Measurements from ENCODE around the gene ZNF74.
"Not testable (repeated sequence)": the region's sequence is repeated elsewhere in the genome, so short reads cannot be mapped to it uniquely, and the experiment has no call there.

Gene ZNF74

DNA sequence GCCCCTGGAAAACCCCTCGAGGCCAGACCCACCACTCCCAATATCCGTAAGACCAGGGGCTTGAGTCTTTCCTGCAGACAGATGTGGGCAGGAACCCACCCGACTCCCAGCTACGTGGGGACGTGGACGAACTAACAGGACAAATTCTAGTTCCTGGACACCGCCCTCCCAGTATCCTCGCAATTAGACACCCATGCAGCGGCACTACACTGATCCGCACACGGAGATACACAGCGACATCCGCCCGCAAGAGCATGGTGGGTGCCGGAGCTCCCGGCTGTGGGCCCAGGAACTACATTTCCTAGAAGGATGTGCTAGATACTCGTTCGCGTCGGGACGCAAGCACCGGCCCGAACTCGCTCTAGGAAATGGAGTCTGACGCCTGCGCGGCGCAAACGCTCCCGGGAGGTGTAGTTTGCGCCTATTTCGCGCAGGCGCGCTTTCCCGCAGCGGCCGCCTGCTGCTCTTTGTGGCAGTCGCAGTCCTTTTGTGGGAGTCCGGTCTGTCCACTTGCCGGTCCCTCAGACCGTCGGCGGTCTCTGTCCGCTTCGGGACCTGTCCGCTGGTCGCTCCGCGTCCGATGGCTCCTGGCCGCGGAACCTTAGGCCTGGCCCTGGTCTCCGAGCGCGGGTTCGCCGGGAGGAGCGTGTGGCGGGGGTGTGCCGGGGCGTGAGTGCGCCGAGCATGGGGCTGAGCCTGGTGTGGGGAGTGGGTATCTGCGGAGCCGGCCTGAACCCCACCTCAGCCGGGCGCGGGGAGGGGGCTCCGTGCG is at the start of gene ZNF74:
ZNF74 (plus strand) TSS at position 447 of the 772 bp plus-strand sequence. CDS start 478 bp downstream, outside the sequence.
- in situ Hi-C loops (cut with HindIII; ENCODE audit: low sequenced_read_pairs): no loop called here

DNA sequence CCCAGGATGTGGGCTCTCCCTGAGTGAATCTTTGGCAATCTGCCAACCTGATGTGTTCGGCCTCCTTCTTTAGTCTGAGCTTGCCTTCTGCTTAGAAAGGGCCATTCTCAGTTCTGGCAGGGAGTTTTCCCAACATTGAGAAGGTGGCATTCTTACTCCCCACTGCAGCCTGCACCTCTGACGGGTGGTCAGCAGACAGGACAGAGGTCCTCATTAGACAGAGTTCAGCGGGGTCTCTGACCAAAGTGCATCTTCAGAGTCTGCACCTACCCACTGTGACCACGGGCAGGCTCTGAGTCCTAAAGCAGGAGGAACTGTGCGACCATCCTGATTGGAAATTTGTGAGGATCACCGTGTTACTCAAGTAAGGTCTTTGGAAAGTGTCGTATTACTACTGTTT is 47.4 kb upstream of the ZNF74 start:
- in situ Hi-C loops (cut with HindIII; ENCODE audit: low sequenced_read_pairs): not testable (repeated sequence)

DNA sequence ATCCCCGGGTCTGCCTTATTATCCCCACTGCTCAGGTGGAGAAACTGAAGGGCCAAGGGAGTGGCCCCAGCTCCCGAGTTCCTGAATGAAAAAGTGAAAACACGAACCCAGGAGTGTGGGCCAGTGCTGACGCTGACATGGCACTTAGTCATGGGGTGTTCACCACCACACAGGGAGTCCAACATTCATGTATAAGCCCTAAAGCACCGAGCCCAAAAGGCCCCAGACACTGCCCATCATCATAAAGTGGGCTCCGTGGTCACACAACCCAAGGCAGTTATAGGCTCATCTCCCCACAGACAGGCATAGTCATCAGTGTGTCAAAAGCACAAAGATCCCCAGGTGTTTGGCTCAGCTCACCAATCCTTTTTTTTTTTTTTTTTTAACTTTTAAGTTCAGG is 41.4 kb upstream of the ZNF74 start:
- in situ Hi-C loops (cut with HindIII; ENCODE audit: low sequenced_read_pairs): not testable (repeated sequence)

DNA sequence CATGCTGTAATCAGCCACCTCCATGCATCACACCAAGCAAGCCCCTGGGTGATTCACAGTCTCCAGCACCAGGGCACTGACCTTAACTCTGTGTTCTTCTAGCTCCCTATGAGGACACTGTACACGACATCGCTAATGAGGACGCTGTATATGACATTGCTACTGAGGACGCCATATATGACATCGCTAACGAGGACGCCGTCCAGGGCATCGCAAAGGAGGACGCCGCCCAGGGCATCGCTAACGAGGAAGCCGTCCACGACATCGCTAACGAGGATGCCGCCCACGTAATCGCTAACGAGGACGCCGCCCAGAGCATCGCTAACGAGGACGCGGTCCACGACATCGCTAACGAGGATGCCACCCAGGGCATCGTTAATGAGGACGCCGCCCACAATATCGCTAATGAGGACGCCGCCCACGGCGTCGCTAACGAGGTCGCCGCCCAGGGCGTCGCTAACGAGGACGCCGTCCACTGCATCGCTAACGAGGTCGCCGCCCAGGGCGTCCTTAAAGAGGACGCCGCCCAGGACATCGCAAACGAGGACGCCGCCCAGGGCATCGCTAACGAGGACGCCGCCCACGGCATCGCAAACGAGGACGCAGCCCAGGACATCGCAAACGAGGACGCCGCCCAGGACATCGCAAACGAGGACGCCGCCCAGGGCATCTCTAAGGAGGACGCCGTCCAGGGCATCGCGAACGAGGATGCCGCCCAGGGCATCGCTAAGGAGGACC is 39.5 kb upstream of the ZNF74 start:
- in situ Hi-C loops (cut with HindIII; ENCODE audit: low sequenced_read_pairs): no loop called here

DNA sequence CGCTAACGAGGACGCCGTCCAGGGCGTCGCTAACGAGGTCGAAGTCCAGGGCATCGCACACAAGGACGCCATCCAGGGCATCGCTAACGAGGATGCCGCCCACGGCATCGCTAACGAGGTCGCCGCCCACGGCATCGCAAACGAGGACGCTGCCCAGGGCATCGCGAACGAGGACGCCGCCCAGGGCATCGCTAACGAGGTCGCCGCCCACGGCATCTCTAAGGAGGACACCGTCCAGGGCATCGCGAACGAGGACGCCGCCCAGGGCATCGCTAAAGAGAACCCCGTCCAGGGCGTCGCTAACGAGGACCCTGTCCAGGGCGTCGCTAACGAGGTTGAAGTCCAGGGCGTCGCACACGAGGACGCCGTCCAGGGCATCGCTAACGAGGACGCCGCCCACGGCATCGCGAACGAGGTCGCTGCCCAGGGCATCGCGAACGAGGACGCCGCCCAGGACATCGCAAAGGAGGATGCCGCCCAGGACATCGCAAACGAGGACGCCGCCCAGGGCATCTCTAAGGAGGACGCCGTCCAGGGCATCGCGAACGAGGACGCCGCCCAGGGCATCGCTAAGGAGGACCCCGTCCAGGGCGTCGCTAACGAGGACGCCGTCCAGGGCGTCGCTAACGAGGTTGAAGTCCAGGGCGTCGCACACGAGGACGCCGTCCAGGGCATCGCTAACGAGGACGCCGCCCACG is 37.9 kb upstream of the ZNF74 start:
- in situ Hi-C loops (cut with HindIII; ENCODE audit: low sequenced_read_pairs): not testable (repeated sequence)

DNA sequence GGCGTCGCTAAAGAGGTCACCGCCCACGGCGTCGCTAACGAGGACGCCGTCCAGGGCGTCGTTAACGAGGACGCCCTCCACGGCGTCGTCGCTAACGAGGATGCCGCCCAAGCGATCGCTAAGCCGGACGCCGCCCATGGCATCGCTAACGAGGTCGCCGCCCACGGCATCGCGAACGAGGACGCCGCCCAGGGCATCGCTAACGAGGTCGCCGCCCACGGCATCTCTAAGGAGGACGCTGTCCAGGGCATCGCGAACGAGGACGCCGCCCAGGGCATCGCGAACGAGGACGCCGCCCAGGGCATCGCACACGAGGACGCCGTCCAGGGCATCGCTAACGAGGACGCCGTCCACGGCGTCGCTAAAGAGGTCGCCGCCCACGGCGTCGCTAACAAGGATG is 37.0 kb upstream of the ZNF74 start:
- in situ Hi-C loops (cut with HindIII; ENCODE audit: low sequenced_read_pairs): not testable (repeated sequence)

DNA sequence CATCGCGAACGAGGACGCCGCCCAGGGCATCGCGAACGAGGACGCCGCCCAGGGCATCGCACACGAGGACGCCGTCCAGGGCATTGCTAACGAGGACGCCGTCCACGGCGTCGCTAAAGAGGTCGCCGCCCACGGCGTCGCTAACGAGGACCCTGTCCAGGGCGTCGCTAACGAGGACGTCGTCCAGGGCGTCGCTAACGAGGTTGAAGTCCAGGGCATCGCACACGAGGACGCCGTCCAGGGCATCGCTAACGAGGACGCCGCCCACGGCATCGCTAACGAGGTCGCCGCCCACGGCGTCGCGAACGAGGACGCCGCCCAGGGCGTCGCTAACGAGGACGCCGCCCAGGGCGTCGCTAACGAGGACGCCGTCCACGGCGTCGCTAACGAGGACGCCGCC is 36.0 kb upstream of the ZNF74 start:
- in situ Hi-C loops (cut with HindIII; ENCODE audit: low sequenced_read_pairs): not testable (repeated sequence)

DNA sequence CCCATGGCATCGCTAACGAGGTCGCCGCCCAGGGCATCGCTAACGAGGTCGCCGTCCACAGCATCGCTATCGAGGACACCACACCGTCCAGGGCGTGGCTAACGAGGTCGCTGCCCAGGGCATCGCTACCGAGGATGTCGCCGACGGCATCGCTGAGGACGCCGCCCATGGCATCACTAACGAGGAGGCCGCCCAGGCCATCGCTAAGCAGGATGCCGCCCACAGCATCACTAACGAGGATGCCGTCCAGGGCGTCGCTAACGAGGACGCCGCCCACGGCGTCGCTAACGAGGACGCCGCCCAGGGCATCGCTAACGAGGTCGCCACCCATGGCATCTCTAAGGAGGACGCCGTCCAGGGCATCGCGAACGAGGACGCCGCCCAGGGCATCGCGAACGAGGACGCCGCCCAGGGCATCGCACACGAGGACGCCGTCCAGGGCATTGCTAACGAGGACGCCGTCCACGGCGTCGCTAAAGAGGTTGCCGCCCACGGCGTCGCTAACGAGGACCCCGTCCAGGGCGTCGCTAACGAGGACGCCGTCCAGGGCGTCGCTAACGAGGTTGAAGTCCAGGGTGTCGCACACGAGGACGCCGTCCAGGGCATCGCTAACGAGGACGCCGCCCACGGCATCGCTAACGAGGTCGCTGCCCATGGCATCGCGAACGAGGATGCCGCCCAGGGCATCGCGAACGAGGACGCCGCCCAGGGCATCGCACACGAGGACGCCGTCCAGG is 35.3 kb upstream of the ZNF74 start:
- in situ Hi-C loops (cut with HindIII; ENCODE audit: low sequenced_read_pairs): not testable (repeated sequence)

DNA sequence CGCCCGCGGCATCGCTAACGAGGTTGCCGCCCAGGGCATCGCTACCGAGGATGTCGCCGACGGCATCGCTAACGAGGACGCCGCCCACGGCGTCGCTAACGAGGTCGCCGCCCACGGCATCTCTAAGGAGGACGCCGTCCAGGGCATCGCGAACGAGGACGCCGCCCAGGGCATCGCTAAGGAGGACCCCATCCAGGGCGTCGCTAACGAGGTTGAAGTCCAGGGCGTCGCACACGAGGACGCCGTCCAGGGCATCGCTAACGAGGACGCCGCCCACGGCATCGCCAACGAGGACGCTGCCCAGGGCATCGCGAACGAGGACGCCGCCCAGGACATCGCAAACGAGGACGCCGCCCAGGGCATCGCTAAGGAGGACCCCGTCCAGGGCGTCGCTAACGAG is 33.7 kb upstream of the ZNF74 start:
- in situ Hi-C loops (cut with HindIII; ENCODE audit: low sequenced_read_pairs): not testable (repeated sequence)

DNA sequence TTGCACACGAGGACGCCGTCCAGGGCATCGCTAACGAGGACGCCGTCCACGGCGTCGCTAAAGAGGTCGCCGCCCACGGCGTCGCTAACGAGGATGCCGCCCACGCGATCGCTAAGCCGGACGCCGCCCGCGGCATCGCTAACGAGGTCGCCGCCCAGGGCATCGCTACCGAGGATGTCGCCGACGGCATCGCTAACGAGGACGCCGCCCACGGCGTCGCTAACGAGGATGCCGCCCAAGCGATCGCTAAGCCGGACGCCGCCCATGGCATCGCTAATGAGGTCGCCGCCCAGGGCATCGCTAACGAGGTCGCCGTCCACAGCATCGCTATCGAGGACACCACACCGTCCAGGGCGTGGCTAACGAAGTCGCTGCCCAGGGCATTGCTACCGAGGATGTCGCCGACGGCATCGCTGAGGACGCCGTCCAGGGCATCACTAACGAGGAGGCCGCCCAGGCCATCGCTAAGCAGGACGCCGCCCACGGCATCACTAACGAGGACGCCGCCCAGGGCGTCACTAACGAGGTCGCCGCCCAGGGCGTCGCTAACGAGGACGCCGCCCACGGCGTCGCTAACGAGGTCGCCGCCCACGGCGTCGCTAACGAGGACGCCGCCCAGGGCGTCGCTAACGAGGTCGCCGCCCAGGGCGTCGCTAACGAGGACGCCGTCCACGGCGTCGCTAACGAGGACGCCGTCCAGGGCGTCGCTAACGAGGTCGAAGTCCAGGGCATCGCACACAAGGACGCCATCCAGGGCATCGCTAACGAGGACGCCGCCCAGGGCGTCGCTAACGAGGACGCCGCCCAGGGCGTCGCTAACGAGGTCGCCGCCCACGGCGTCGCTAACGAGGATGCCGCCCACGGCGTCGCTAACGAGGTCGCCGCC is 32.8 kb upstream of the ZNF74 start:
- in situ Hi-C loops (cut with HindIII; ENCODE audit: low sequenced_read_pairs): not testable (repeated sequence)

DNA sequence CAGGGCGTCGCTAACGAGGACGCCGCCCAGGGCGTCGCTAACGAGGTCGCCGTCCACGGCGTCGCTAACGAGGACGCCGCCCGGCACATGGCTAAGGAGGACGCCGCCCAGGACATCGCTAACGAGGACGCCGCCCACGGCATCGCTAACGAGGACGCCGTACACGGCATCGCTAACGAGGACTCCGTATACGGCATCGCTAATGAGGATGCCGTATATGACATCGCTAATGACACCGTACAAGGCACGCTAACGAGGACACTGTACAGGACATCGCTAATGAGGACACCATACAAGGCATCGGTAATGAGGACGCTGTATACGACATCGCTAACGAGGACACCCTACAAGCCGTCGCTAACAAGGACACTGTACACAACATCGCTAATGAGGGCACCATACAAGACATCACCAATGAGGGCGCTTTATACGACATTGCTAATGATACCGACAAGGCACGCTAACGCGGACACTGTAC is 32.2 kb upstream of the ZNF74 start:
- in situ Hi-C loops (cut with HindIII; ENCODE audit: low sequenced_read_pairs): not testable (repeated sequence)

DNA sequence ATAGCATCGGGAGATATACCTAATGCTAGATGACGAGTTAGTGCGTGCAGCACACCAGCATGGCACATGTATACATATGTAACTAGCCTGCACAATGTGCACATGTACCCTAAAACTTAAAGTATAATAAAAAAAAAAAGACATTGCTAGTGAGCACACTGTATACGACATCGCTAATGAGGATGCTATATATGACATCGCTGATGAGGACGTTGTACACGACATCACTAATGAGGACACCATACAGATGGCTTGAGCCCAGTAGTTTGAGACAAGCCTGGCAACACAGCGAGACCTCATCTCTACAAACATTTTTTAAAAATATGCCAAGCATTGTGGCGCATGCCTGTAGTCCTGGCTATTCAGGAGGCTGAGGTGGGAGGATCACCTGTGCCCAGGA is 31.5 kb upstream of the ZNF74 start:
- in situ Hi-C loops (cut with HindIII; ENCODE audit: low sequenced_read_pairs): not testable (repeated sequence)

DNA sequence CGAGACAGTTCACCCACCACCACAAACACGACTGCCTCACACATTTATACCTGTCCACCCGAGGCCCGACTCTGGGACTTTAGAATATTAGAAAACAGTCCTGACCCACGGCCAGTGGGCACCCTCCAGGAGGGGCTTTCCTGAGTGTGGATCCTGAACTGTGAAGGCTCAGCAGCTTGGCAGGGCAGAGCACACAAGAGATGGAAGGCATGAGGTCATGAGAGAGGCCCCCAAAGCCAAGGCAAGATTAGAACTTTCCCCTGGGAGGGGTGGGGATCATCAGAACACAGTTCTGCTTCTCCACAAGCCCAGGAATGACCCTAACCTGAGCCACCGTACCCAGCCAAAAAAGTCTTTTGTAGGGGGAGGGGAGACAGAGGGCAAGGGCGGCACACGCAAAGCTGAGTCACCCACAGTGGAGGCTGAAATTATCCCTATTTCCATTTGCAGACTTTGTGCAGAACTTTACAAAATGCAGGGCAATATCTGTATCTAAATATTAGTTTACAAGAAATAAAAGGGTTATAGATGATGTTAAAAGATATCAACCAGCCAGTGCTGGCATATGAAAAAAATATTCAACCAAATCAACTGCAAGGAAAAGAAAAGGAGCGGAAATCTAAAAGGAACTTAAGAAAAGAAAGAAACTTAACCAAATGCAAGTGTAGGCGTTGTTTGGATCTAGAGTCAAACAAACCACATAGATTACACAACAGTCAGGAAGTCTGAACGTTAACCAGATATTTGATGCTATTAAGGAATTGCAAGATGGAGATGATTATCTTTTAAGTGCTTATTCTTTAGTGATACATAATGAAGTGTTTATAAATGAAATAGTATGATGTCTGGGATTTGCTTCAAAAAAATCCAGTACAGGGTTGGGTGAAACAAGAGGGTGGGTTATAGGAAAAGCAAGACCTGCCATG is 29.4 kb upstream of the ZNF74 start:
- in situ Hi-C loops (cut with HindIII; ENCODE audit: low sequenced_read_pairs): not testable (repeated sequence)

DNA sequence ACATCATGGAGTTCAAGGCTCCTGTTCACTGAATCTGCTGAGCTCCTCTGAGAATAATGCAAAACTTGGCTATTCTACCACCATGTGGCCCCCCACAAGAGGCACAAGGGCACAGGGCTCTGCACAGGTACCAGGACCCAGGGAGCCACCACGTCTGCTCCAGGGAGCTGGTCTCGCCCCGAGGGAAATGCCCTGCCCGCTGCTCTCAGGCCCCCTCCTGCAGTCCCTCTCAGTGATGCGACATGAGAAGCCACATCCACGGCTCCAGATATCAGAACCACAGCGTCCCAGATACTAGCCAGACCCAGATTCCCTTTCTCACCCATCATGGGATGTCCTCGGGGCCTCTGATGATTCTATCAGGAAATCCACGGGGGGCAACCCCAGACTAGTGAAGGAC is 27.1 kb upstream of the ZNF74 start:
- in situ Hi-C loops (cut with HindIII; ENCODE audit: low sequenced_read_pairs): not testable (repeated sequence)

DNA sequence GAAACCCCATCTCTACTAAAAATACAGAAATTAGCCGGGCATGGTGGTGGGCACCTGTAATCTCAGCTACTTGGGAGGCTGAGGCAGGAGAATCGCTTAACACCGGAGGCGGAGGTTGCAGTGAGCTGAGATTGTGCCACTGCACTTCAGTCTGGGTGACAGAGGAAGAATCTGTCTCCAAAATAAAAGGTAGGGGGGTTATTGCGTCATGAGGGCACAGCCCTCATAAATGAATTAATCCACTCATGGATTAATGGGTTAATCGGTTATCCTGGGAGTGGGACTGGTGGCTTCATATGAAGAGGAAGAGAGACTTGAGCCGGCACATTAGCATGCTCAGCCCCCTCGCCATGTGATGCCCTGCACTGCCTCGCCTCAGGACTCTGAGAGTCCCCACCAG is 25.1 kb upstream of the ZNF74 start:
- in situ Hi-C loops (cut with HindIII; ENCODE audit: low sequenced_read_pairs): not testable (repeated sequence)

DNA sequence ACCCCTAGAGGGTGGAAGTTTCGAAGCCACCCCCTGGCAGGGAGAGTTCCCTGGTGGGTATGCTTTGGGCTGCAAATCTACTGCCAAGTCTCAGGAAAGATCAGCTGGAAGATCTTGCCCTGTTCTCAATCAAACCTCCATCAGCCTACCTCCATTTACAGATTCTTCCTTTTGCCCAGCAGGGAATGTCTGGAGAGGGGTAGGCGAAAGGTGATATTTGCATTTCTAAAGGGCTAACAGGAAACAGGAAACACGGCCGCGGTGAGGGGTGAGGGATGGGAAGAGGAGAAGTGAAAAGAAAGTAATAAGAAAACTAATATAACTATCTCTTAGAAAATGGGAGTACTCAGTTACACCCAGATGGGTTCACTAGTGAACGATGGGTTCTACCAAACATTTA is 22.3 kb upstream of the ZNF74 start:
- in situ Hi-C loops (cut with HindIII; ENCODE audit: low sequenced_read_pairs): not testable (repeated sequence)

DNA sequence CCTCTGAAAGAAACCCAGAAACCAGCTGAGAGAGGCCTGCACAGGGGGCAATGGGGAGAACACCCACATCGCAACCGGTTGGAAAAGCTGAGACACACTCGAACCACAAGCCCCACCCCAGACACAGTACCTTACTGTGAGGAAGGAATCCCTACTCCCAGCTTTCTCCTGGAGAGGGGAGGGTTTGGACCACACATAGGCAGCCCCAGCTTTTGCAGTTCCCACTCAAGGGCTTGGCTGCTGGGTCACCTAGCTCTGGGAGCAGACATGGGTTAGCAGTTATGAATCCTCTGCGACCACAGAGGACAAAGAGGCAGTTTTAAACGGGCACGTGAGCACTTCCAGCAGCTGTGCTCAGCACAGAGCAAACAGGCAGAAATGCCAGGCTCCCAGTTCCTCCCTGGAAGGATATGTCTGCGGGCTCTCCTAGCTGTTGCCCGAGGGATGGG is 21.5 kb upstream of the ZNF74 start:
- in situ Hi-C loops (cut with HindIII; ENCODE audit: low sequenced_read_pairs): not testable (repeated sequence)

DNA sequence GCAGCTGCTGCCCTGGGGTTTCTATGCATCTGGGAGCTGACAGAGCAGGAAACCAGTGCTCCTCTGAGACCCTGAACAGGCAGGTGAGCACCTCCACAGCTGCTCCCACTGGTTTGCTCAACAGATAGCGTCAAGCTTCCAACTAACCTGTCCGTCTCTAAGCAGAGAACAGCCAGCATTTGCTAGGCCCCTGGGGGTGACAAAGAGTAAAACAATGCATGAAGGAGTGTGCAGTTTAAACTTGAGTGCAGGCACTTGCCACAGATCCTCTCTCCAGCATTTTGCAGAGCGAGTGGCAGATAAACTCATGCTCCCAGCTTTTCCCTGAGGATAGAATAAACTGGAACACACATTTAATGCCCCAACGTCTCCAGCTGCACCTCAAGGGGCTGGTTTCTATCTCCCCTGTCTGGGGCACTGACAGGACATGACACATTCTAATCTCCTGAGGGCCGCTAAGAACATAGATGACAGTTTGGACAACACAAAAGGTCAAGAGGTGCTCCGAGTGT is 20.7 kb upstream of the ZNF74 start:
- in situ Hi-C loops (cut with HindIII; ENCODE audit: low sequenced_read_pairs): not testable (repeated sequence)

Measured in endothelial cell of hepatic sinusoid (primary cell).